ENCODE measurements around the gene CLASP1. TPM values are rescaled to one million over a fixed set of nuclear protein-coding genes. Genes with fewer than 3 reads are reported as not detected.
"Not testable (repeated sequence)": the region's sequence is repeated elsewhere in the genome, so short reads cannot be mapped to it uniquely, and the experiment has no call there.

CLASP1 gene
- total RNA-seq, 1 experiment from 2014 or later = 49.2 TPM

DNA sequence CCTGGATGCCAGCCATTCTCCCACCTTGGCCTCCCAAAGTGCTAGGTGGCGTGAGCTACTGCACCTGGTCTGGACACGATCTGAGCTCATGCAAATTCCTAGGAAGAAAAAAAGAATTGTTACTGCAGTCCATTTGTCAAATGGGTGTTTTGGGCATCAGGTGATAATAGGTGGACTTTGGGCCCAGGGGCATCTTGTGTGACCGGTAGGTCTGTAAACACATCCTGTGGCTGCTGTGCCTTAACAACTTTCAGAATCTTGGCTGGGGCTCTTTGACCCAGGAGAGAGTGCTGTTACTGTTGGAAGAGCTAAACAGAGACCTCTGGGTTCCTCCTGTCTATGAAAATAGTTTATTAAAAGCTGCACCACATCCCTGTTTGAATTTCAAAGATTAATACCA lies 329.3 kb downstream of the CLASP1 start:
- no peaks in the 10 kb centered on the region for H3K9me3 ChIP-seq (ENCODE audit: control insufficient read depth, insufficient read depth, low read depth, low read length)
- intact Hi-C loops (cut with micrococcal nuclease; ENCODE audit: unreplicated experiment) (loop anchor here (10.0 kb wide), 1 partner anchor 225 kb away; no protein-coding TSS in a partner anchor), in situ Hi-C loops (cut with HindIII; ENCODE audit: low pct_unique_long_range_greater_than_20kb, low sequenced_read_pairs) (no loop called here)
- TF ChIP-seq POLR2AphosphoS5 (IDR thresholded peaks at IDR 0.05; ENCODE audit: low read depth, low read length) = no peak
- TF ChIP-seq TCF7L2 (IDR thresholded peaks at IDR 0.05; ENCODE audit: low read depth, low read length) = no peak
- TF ChIP-seq, protein P1, sequence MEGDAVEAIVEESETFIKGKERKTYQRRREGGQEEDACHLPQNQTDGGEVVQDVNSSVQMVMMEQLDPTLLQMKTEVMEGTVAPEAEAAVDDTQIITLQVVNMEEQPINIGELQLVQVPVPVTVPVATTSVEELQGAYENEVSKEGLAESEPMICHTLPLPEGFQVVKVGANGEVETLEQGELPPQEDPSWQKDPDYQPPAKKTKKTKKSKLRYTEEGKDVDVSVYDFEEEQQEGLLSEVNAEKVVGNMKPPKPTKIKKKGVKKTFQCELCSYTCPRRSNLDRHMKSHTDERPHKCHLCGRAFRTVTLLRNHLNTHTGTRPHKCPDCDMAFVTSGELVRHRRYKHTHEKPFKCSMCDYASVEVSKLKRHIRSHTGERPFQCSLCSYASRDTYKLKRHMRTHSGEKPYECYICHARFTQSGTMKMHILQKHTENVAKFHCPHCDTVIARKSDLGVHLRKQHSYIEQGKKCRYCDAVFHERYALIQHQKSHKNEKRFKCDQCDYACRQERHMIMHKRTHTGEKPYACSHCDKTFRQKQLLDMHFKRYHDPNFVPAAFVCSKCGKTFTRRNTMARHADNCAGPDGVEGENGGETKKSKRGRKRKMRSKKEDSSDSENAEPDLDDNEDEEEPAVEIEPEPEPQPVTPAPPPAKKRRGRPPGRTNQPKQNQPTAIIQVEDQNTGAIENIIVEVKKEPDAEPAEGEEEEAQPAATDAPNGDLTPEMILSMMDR (IDR thresholded peaks at IDR 0.05) = no peak
- TF ChIP-seq SIN3A (IDR thresholded peaks at IDR 0.05; ENCODE audit: borderline replicate concordance, insufficient read depth, low read depth, low read length) = no peak
- TF ChIP-seq, protein P2, sequence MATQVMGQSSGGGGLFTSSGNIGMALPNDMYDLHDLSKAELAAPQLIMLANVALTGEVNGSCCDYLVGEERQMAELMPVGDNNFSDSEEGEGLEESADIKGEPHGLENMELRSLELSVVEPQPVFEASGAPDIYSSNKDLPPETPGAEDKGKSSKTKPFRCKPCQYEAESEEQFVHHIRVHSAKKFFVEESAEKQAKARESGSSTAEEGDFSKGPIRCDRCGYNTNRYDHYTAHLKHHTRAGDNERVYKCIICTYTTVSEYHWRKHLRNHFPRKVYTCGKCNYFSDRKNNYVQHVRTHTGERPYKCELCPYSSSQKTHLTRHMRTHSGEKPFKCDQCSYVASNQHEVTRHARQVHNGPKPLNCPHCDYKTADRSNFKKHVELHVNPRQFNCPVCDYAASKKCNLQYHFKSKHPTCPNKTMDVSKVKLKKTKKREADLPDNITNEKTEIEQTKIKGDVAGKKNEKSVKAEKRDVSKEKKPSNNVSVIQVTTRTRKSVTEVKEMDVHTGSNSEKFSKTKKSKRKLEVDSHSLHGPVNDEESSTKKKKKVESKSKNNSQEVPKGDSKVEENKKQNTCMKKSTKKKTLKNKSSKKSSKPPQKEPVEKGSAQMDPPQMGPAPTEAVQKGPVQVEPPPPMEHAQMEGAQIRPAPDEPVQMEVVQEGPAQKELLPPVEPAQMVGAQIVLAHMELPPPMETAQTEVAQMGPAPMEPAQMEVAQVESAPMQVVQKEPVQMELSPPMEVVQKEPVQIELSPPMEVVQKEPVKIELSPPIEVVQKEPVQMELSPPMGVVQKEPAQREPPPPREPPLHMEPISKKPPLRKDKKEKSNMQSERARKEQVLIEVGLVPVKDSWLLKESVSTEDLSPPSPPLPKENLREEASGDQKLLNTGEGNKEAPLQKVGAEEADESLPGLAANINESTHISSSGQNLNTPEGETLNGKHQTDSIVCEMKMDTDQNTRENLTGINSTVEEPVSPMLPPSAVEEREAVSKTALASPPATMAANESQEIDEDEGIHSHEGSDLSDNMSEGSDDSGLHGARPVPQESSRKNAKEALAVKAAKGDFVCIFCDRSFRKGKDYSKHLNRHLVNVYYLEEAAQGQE (IDR thresholded peaks at IDR 0.05; ENCODE audit: insufficient read depth in 1 of 2, low read depth in 2 of 2, low read length in 1 of 2) = no peak
- H3K4me3 ChIP-seq (ENCODE audit: low read depth in 2 of 2, low read length in 2 of 2) = no peak overlapping the region
- no peak for ATAC-seq
- H3K27ac ChIP-seq (ENCODE audit: low read length) = no peak overlapping the region
- no TSS peak for BruUV-seq (replicated peaks)
- H3K4me1 ChIP-seq (ENCODE audit: control insufficient read depth, insufficient read depth, low read length) = no peaks in the 10 kb centered on the region
- no peaks in the 10 kb centered on the region for H3K27me3 ChIP-seq (ENCODE audit: control insufficient read depth, insufficient read depth, low read length)
- POLR2A ChIA-PET = no interaction called here
- CTCF ChIA-PET = no interaction called here
- no peaks in the 10 kb centered on the region for H3K36me3 ChIP-seq (ENCODE audit: control insufficient read depth, insufficient read depth, low read length)
- no peak for DNase-seq (ENCODE audit: low read depth, low spot score)

DNA sequence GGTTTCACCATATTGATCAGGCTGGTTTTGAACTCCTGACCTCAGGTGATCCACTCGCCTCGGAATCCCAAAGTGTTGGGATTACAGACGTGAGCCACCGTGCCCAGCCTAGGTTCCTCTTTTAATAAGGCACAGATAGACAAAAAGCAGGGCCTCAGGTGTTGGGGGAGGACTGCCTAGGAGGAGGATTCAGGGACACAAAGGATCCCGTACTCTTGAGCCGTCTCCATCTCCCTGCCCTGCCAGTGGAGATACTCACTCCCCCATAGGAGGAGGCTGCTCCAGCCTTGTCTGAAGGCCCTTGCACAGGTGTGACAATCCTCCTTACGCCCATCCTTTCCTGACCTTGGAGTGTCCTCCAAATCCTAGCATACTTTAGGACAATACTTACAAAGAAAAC lies 332.3 kb downstream of the CLASP1 start:
- TF ChIP-seq, protein P2 (IDR thresholded peaks at IDR 0.05; ENCODE audit: insufficient read depth in 1 of 2, low read depth in 2 of 2, low read length in 1 of 2) = no peak
- TF ChIP-seq SIN3A (IDR thresholded peaks at IDR 0.05; ENCODE audit: borderline replicate concordance, insufficient read depth, low read depth, low read length) (no peak), TCF7L2 (IDR thresholded peaks at IDR 0.05; ENCODE audit: low read depth, low read length) (no peak), POLR2AphosphoS5 (IDR thresholded peaks at IDR 0.05; ENCODE audit: low read depth, low read length) (no peak)
- TF ChIP-seq, protein P1 (IDR thresholded peaks at IDR 0.05) = no peak
- ATAC-seq (no peak), DNase-seq (ENCODE audit: low read depth, low spot score) (no peak)
- ChIA-PET CTCF (no interaction called here), POLR2A (no interaction called here)
- no peaks in the 10 kb centered on the region for H3K36me3 ChIP-seq (ENCODE audit: control insufficient read depth, insufficient read depth, low read length)
- no TSS peak for BruUV-seq (replicated peaks)
- H3K4me1 ChIP-seq (ENCODE audit: control insufficient read depth, insufficient read depth, low read length) = no peaks in the 10 kb centered on the region
- H3K27ac ChIP-seq (ENCODE audit: low read length) = no peak overlapping the region
- no peaks in the 10 kb centered on the region for H3K9me3 ChIP-seq (ENCODE audit: control insufficient read depth, insufficient read depth, low read depth, low read length)
- intact Hi-C loops (cut with micrococcal nuclease; ENCODE audit: unreplicated experiment) = no loop called here
- no peak overlapping the region for H3K4me3 ChIP-seq (ENCODE audit: low read depth in 2 of 2, low read length in 2 of 2)
- no peaks in the 10 kb centered on the region for H3K27me3 ChIP-seq (ENCODE audit: control insufficient read depth, insufficient read depth, low read length)
- in situ Hi-C loops (cut with HindIII; ENCODE audit: low pct_unique_long_range_greater_than_20kb, low sequenced_read_pairs) = no loop called here

DNA sequence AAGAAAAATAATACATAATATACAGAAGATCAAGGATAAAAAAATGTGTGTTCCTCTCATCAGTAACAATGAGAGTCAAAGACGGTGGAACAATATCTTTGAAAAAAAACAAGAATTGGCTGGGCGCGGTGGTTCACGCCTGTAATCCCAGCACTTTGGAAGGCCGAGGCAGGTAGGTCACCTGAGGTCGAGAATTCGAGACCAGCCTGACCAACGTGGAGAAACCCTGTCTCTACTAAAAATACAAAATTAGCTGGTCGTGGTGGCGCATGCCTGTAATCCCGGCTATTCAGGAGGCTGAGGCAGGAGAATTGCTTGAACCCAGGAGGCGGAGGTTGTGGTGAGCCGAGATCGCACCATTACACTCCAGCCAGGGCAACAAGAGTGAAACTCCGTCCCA lies 335.6 kb downstream of the CLASP1 start:
- in situ Hi-C loops (cut with HindIII; ENCODE audit: low pct_unique_long_range_greater_than_20kb, low sequenced_read_pairs); CTCF ChIA-PET: not testable (repeated sequence)

More for the DNA sequence above, 335.6 kb downstream of the CLASP1 start:
- POLR2A ChIA-PET; H3K9me3 ChIP-seq (ENCODE audit: control insufficient read depth, insufficient read depth, low read depth, low read length); BruUV-seq (replicated peaks); H3K27me3 ChIP-seq (ENCODE audit: control insufficient read depth, insufficient read depth, low read length); H3K36me3 ChIP-seq (ENCODE audit: control insufficient read depth, insufficient read depth, low read length); H3K4me1 ChIP-seq (ENCODE audit: control insufficient read depth, insufficient read depth, low read length); H3K27ac ChIP-seq (ENCODE audit: low read length); H3K4me3 ChIP-seq (ENCODE audit: low read depth in 2 of 2, low read length in 2 of 2); ATAC-seq; DNase-seq (ENCODE audit: low read depth, low spot score); intact Hi-C loops (cut with micrococcal nuclease; ENCODE audit: unreplicated experiment): not testable (repeated sequence)
